Mucosa of stomach (tissue), 1 donor: ENCODE results near the gene ACTR10.

Experiments
- H3K27me3 ChIP-seq: one replicate; pipeline ENCODE4 v1.7.0; 2013; ENCODE audit warnings: mild to moderate bottlenecking, low read length; ENCODE audit not compliant: control insufficient read depth, insufficient read depth
- H3K36me3 ChIP-seq: one replicate; pipeline ENCODE4 v1.7.0; 2013; ENCODE audit warnings: low read length; ENCODE audit not compliant: control insufficient read depth, insufficient read depth
- H3K4me1 ChIP-seq: one replicate; pipeline ENCODE4 v1.7.0; 2013; ENCODE audit warnings: mild to moderate bottlenecking, low read length; ENCODE audit not compliant: control insufficient read depth, insufficient read depth
- H3K4me3 ChIP-seq: one replicate; pipeline ENCODE4 v1.7.0; 2013; ENCODE audit warnings: low read length
- H3K9ac ChIP-seq: one replicate; pipeline ENCODE4 v1.7.0; 2013; ENCODE audit warnings: mild to moderate bottlenecking, low read length, moderate library complexity
- H3K9me3 ChIP-seq: one replicate; pipeline ENCODE4 v1.7.0; 2013; ENCODE audit warnings: mild to moderate bottlenecking, low read length, moderate library complexity; ENCODE audit not compliant: control insufficient read depth
- donor health status: Pancreatic carcinoma.

The ACTR10 gene

DNA sequence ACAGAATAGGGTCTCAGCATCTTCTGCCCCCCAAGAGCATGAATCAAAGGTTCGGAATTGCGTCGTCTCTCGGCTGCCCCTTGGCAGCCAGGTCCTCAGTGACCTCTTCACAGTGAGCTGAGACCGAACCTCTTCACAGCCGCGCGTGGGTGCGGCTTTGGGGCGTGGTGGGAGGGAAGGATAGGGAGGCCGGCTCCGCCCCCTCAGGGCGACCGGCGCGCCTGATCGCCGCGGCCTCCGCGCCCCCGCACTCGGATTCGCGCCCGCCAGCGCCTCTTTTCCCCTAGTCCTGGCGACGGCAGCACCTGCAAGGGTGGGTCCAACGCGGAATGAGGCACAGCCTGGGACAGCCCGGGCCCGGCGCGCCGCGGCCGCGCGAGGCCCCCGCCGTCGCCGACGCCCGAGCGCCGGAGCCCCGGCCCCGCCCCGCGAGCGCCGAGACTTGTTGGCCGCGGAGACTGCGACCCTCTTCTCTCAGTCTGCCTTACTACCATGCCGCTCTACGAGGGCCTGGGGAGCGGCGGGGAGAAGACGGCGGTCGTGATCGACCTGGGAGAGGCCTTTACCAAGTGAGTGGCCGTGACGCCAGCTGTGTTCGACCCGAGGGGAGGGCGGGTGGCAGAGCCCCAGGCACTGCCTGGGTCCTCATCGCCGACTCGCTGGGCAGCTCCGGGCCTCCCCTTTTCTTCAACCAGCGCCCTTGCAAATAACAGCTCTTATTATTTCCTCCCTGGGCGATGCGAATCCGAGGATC lies at the start of gene ACTR10:
Gene ACTR10, plus strand, starts transcription at position 424 of the 754 bp plus-strand sequence. Its CDS starts 69 bp downstream, at position 493.
- no peaks in the 10 kb centered on the region for H3K27me3 ChIP-seq
- peak within 1 kb of the TSS; percentile 78 for H3K4me3 ChIP-seq
- peaks cover 6% of the 10 kb centered on the region for H3K4me1 ChIP-seq
- H3K9me3 ChIP-seq, result no peaks in the 10 kb centered on the region
- H3K9ac ChIP-seq, result peak within 1 kb of the TSS; percentile 92
- H3K36me3 ChIP-seq, result no peaks in the 10 kb centered on the region

DNA sequence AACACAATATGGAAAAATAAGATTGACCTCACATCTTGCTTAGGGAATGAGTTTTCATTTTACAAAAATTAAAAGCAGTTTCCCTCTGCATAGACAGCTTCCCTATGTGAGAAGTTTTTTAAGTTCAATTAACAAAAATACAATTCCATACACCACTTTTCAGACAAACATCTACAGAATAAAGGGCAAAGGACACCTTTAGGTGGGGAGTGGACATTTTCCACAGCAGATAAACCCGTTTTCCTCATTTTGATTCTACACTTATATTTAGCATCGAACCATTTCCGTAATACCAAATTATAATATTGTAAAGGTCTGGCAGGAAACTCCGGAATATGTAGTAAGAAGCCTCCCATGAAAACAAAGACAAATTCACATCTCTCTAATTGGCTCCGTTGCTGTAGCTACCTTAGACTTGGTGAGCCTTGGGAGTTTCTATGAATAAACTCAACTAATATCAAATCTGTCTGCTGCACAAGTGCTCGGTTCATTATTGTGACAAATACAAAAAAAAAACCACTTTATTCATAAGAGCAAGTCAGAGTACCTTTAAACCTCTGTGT lies 49.6 kb upstream of the ACTR10 start:
- peaks cover 4% of the 10 kb centered on the region for H3K4me1 ChIP-seq
- H3K4me3 ChIP-seq, result no peak overlapping the region
- no peaks in the 10 kb centered on the region for H3K9me3 ChIP-seq
- no peak overlapping the region for H3K9ac ChIP-seq
- no peaks in the 10 kb centered on the region for H3K36me3 ChIP-seq
- H3K27me3 ChIP-seq, result peaks cover 12% of the 10 kb centered on the region

DNA sequence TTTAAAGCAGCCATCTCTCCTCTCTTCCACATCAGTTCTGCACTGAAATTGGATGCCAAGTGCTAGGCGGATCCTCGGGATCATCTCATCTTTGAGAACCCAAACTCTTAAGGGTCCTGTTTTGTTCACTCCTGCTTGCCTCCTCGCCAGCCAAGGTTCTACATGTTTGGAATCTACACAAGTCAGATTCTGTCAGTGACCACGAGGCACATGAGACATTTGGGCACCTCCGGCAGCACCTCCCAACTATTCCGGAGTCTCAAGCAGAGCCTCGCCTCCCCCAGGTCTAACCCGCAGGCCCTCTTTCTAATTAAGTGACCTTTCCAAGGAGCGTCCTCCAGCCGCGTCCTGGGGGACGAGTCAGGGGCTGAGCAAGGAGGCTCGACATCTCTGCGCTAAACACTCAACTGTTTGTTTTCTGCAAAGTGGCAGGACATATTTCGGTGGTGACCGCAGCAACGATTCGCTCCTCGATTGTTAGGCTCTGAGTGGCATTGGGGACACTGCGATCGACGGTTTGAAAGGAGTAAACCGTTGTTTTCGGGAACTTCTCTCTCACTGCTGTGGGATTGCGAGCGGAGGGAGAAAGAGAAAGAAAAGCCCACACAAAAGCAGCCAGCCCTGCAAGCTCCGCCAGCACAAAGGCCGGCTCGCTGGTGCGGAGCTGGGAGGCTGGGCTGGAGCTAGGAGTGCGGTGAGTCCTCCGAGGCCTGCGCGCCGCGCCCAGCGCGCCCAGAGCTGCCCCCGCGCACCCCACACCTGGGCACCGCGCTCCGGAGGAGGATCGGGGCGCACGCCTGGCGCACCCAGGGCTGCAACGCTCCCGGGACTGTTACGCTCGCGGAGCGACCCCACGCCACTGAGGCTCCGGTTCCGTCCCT lies 48.6 kb upstream of the ACTR10 start:
- Histone ChIP-seq H3K27me3 (peaks cover 12% of the 10 kb centered on the region), H3K9me3 (no peaks in the 10 kb centered on the region), H3K36me3 (no peaks in the 10 kb centered on the region), H3K9ac (peak overlapping the region; percentile 49), H3K4me3 (peak overlapping the region; percentile 51), H3K4me1 (peaks cover 4% of the 10 kb centered on the region)

DNA sequence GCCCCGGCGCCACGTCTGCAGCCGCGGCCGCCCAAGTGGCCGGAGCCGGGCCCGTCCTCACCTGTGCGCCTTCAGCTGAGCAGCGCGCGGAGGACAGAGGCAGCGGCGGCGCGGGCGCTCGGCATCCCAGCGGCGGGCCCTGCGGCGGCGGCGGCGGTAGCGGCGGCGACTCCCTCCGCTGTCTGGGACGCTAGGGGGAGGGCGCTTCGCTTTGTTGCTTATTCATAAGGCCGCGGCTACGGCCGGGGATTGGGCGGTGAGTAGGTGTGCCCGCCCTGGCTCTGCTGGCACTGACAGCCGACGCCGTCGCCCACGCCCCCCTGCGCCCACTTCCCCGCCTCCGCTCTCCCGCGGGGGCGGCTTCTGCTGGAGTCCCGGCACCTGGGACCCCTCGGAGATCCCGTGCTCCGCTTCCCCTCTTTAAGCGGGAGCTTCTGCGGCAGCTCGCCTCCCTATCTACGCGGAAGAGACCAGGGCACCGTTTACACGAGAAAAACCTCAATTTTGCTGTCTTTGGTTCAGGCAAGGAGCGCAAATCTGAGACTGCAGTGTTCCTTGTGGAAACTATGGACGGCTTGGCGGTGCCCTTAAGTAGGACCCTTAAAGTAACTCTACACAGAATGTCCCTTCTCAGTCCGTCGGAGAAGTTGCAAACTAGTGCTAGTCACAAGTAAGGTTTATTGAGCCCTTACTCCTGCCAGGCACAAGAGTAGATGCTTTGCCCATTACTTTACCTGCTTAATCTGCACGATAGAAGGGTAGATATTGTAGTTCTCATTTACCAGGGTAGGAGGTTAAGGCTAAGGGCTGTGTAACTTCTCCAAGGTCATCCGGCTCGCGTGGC lies 47.7 kb upstream of the ACTR10 start, which contains the start of gene ARMH4:
Gene ARMH4, minus strand, starts transcription at position 200 of the 844 bp plus-strand sequence. CDS start 12,855 bp downstream, outside the sequence.
- no peaks in the 10 kb centered on the region for H3K36me3 ChIP-seq
- peaks cover 12% of the 10 kb centered on the region for H3K27me3 ChIP-seq
- H3K4me3 ChIP-seq, result peak within 1 kb of the TSS; percentile 64
- no peaks in the 10 kb centered on the region for H3K9me3 ChIP-seq
- peak within 1 kb of the TSS; percentile 49 for H3K9ac ChIP-seq
- peaks cover 4% of the 10 kb centered on the region for H3K4me1 ChIP-seq

DNA sequence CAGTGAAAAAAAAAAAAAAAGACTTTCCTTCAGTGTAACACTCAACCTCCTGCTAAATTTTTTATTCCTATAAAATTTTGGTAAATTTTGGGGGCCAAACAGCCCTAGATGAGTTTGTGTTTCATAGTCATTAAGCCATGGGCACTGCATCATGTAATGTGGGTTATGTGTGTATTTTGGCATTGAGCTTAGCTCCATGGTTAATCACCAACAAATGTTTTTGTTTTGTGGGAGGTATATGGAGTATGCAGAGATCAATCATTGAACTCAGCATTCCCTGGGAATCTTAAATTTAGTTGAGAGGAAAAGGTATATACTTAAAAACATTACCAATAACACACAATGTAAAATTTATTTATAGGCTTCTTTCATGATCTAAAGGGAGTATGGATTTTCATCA lies 39.4 kb upstream of the ACTR10 start:
- H3K36me3 ChIP-seq, result no peaks in the 10 kb centered on the region
- H3K9ac ChIP-seq, result no peak overlapping the region
- H3K4me1 ChIP-seq, result no peaks in the 10 kb centered on the region
- no peaks in the 10 kb centered on the region for H3K27me3 ChIP-seq
- H3K9me3 ChIP-seq, result no peaks in the 10 kb centered on the region
- no peak overlapping the region for H3K4me3 ChIP-seq

DNA sequence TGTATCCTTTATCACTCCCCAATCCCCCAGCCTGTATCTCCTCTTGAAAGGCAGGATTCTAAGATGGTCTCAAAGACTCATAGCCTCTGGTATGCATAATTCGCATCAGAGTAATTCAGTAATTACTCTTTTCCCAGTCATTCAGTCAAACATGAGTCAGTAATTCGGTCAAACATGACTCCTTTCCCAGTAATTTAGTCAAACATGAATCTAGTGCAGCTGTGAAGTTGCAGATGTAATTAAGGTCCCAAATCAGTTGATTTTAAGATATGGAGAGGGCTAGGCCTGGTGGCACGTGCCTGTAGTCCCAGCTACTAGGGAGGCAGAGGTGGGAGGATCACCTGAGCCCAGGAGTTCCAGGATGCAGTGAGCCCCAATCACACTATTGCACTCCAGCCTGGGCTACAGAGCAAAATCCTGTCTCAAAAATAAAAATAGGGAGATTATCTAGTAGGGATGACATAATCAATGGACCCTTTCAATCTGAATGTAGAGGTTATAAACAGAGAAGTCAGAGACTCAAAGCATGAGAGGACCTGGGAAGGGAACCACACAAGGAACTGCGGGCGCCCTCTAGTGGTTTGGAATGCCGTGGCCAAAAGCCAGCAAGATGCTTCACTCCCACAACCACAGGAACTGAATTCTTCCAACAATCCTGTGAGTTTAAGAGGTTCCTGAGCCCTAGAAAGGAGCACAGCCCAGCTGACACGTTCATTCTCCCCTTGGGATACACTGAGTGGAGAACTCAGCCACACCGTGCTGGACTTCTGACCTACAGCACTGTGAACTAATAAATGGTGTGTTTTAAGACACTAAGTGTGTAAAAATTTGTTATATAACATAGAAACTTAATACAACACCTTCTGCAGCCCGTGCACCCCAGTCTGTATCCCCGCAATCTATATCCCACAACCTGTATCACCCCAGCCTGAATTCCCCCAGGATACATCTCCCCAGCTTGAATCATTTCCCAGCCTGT lies 33.7 kb upstream of the ACTR10 start:
- H3K9ac ChIP-seq, result no peak overlapping the region
- H3K9me3 ChIP-seq, result no peaks in the 10 kb centered on the region
- no peak overlapping the region for H3K4me3 ChIP-seq
- H3K27me3 ChIP-seq, result no peaks in the 10 kb centered on the region
- no peaks in the 10 kb centered on the region for H3K4me1 ChIP-seq
- H3K36me3 ChIP-seq, result no peaks in the 10 kb centered on the region

DNA sequence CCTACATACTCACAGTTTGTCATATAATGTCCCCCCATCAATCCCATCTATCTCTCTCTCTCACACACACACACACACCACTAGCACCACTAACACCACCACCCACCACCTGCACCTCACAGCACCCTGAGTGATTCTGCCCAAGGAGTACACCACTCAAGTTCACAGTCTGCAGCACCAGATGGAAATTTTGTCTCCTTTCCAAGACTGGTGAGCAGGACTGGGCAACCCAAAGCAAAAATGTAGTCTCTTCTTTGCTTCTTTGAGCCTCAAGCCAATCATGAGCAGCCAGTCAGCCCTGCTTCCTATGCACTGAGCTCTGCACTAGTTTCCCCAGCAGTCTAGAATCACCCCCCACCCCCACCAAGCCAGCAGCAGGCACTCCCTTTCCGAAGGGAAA lies 32.9 kb upstream of the ACTR10 start:
- Histone ChIP-seq H3K36me3 (no peaks in the 10 kb centered on the region), H3K4me3 (no peak overlapping the region), H3K27me3 (no peaks in the 10 kb centered on the region), H3K9me3 (no peaks in the 10 kb centered on the region), H3K4me1 (no peaks in the 10 kb centered on the region), H3K9ac (no peak overlapping the region)

DNA sequence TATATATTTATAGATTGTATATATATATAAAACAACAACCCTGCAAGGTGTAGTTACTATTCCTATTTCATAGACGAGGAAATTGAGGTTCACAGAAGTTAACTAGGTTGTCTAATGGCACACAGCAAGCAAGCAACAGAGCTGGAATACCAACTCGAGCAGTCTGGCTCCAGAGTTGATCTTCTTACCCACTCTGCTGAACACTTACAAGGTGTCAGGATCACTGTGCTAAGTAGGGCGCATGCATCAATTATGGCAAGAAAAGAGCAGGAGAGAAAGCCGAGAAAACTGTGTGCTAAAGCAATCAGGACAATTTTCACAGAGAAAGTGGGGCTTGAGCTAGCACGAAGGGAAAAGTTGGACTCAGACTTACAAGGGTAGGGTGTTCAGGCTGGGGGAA lies 32.1 kb upstream of the ACTR10 start:
- Histone ChIP-seq H3K9me3 (no peaks in the 10 kb centered on the region), H3K27me3 (no peaks in the 10 kb centered on the region), H3K4me3 (no peak overlapping the region), H3K36me3 (no peaks in the 10 kb centered on the region), H3K4me1 (no peaks in the 10 kb centered on the region), H3K9ac (no peak overlapping the region)

DNA sequence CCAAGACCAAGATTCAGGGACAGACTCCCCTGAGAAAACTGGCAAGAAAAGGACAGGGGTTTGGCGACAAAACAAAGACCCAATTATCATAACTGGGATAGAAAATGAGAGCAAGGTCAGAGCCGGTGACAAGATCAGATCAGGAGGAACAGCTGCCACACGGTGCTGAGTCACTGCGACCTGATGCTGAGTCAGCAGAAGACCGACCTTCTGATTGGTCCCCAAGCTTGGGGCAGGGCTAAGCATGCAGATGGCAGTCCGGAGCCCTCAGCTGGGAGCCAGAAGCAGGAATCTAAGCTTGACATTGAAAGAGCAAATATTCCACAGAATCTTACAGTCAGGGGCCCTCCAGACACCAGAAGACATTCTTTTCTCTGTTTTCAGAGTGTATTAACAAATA lies 28.9 kb upstream of the ACTR10 start:
- H3K4me1 ChIP-seq, result no peaks in the 10 kb centered on the region
- no peaks in the 10 kb centered on the region for H3K27me3 ChIP-seq
- H3K9ac ChIP-seq, result no peak overlapping the region
- H3K4me3 ChIP-seq, result no peak overlapping the region
- H3K36me3 ChIP-seq, result no peaks in the 10 kb centered on the region
- H3K9me3 ChIP-seq, result no peaks in the 10 kb centered on the region

DNA sequence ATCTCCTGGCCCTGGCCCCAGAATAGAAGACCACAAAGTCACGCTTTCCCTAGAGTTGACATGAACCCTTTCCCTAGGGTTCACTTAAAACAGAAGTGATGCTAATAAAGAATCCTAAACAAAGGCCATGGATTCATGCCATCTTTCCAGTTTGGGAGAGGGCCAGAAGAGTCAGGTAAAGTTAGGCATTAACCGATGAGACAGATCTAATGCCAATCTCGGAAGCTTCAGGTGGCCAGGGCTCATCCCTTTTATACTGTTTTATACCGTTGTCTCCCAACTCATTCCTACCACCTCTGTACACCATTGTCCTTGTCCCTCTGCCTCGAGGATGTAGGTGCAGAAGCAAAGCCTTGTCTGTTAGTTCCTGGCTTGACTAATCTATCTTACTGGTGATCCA lies 22.8 kb upstream of the ACTR10 start:
- Histone ChIP-seq H3K9ac (no peak overlapping the region), H3K4me3 (no peak overlapping the region), H3K4me1 (no peaks in the 10 kb centered on the region), H3K9me3 (no peaks in the 10 kb centered on the region), H3K27me3 (no peaks in the 10 kb centered on the region), H3K36me3 (no peaks in the 10 kb centered on the region)
